Measurements from ENCODE around the gene PADI3.

GRCh38 chr1:17295292-17295691, 46.4 kb downstream of the PADI3 start:
- no peak for TF ChIP-seq POLR2AphosphoS5 (IDR thresholded peaks at IDR 0.05)
- no peak for TF ChIP-seq CTCF (IDR thresholded peaks at IDR 0.05)
- TF ChIP-seq POLR2A (IDR thresholded peaks at IDR 0.05) = no peak

Data from breast epithelium (tissue), 3 donors.